Measurements from ENCODE around the gene S100A11. TPM values are rescaled to one million over a fixed set of nuclear protein-coding genes. Genes with fewer than 3 reads are reported as not detected.

Gene S100A11
- total and polyA plus RNA-seq, 9 of the 15 experiments (the other 6 are each of a cell fraction or from before 2014, with no cell fraction given), result 131 to 808 (median 235) TPM

GRCh38 chr1:151986501-151987190 is 50.2 kb downstream of the S100A11 start (continued):
- TF ChIP-seq ZNF318 (IDR thresholded peaks at IDR 0.05; ENCODE audit: borderline replicate concordance in 1 of 2, low read depth in 1 of 2) (no peak), SMARCB1 (IDR thresholded peaks at IDR 0.05; ENCODE audit: insufficient read length, low read depth) (no peak), TAF1 (IDR thresholded peaks at IDR 0.05; ENCODE audit: control insufficient read depth, extremely low read depth, insufficient read depth, low read length, severe bottlenecking) (no peak), ATF2 (CRISPR knock-in tag; IDR thresholded peaks at IDR 0.05) (no peak)
